ENCODE results near the gene INPP4A.

Gene INPP4A

GRCh38 chr2:98637401-98638147, 192.9 kb downstream of the INPP4A start:
- ChIA-PET POLR2A (no interaction called here), CTCF (no interaction called here)
- DNase-seq (ENCODE audit: low read depth, low spot score): no peak
- no peak for TF ChIP-seq CTCF (IDR thresholded peaks at IDR 0.05; ENCODE audit: insufficient read depth, low read length, missing control alignments)
- no peak overlapping the region for H3K4me3 ChIP-seq (ENCODE audit: low read depth, low read length)

- POLR2A ChIA-PET: no interaction called here
- CTCF ChIA-PET: no interaction called here
- DNase-seq (ENCODE audit: low read depth, low spot score): no peak
- TF ChIP-seq CTCF (IDR thresholded peaks at IDR 0.05; ENCODE audit: insufficient read depth, low read length, missing control alignments): no peak
- no peak overlapping the region for H3K4me3 ChIP-seq (ENCODE audit: low read depth, low read length)
Measured at GRCh38 chr2:98643496-98644100, 198.9 kb downstream of the INPP4A start.
